GM18861 (cell line): ENCODE results near the gene BLVRA.

Source experiments
- ATAC-seq: cut with Tn5 transposase; IDR thresholded peaks from one replicate; pipeline ENCODE4 v1.9.1; 2021; ENCODE audit not compliant: unreplicated experiment

BLVRA gene

GRCh38 chr7:43855176-43855575 is 96.7 kb downstream of the BLVRA start:
- no peak for ATAC-seq

- ATAC-seq: no peak
These were observed 97.8 kb downstream of the BLVRA start for GRCh38 chr7:43856316-43856715.
